ENCODE data around the gene RAB20. TPM values are rescaled to one million over a fixed set of nuclear protein-coding genes. Genes with fewer than 3 reads are reported as not detected.

The RAB20 gene
- total and polyA plus RNA-seq, 2 experiments from 2014 or later, result 2.7 to 6.4 TPM

DNA sequence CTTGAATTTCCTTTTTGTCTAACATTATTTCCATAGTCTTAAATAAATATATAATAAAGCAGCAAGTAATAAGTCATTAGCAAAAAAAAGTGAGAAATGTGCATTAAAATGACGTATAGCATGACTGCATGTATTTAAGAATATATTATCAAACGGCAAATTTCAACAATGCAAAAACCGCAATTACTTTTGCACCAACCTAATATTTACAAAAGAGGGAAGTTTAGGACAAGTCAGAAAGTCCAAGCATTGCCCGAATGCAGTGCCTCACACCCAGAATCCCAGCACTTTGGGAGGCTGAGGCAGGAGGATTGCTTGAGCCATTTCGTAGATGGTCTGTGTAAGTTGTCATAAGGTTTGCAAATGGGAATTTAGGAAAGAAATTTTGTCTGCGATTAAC is 43.6 kb upstream of the RAB20 start:
- Histone ChIP-seq H3K9me2 (ENCODE audit: insufficient read depth) (no peaks in the 10 kb centered on the region), H3K4me3 (no peak overlapping the region), H4K20me1 (ENCODE audit: insufficient read depth) (no peaks in the 10 kb centered on the region), H3K36me3 (ENCODE audit: low read depth) (no peaks in the 10 kb centered on the region), H3K4me2 (ENCODE audit: unreplicated experiment) (no peak overlapping the region), H3K79me2 (ENCODE audit: insufficient read depth) (no peaks in the 10 kb centered on the region), H3K9me3 (ENCODE audit: low read depth) (no peaks in the 10 kb centered on the region), H3K4me1 (ENCODE audit: insufficient read depth) (no peaks in the 10 kb centered on the region), H3F3A (ENCODE audit: insufficient read depth) (no peaks in the 10 kb centered on the region), H3K27me3 (replicated peaks; ENCODE audit: insufficient read depth) (no peaks in the 10 kb centered on the region), H3K9ac (no peak overlapping the region), H3K27ac (no peak overlapping the region), H2AFZ (no peak overlapping the region)
- no peak for TF ChIP-seq EZH2phosphoT487 (IDR thresholded peaks at IDR 0.05; ENCODE audit: insufficient read depth, low read depth)
- no peak for TF ChIP-seq EZH2 (IDR thresholded peaks at IDR 0.05; ENCODE audit: insufficient read depth, poor library complexity, severe bottlenecking)
- 77 to 79% methylated on average over 6 of the region's 6 CpGs for WGBS, 2 experiments (ENCODE audit: low coverage in 1 of 2, low lambda C conversion rate in 2 of 2, missing lambda C conversion rate in 2 of 2)
- no peak for DNase-seq
- in situ Hi-C loops (cut with MboI), result no loop called here

DNA sequence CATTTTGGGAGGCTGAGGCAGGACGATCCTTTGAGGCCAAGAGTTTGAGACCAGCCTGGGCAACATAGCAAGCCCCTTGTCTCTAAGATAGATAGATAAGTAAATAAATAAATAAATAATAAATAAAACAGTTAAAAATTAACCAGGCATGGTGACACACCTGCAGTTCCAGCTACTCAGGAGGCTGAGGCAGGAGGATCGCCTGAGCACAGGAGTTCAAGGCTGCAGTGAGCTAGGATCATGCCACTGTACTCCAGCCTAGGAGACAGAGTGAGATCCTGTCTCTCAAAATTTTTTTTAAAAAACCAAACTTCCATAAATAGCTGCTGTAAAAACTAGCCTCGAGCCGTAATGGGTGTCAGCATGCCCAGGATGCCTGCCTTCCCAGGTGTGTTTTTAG is 39.5 kb upstream of the RAB20 start:
- 67 to 73% methylated on average over 4 of the region's 4 CpGs for WGBS, 2 experiments (ENCODE audit: low coverage in 1 of 2, low lambda C conversion rate in 2 of 2, missing lambda C conversion rate in 2 of 2)
- Histone ChIP-seq H3F3A (ENCODE audit: insufficient read depth) (no peaks in the 10 kb centered on the region), H3K9me2 (ENCODE audit: insufficient read depth) (no peaks in the 10 kb centered on the region), H3K9ac (no peak overlapping the region), H2AFZ (no peak overlapping the region), H3K79me2 (ENCODE audit: insufficient read depth) (no peaks in the 10 kb centered on the region), H3K36me3 (ENCODE audit: low read depth) (no peaks in the 10 kb centered on the region), H3K27ac (no peak overlapping the region), H4K20me1 (ENCODE audit: insufficient read depth) (no peaks in the 10 kb centered on the region), H3K4me1 (ENCODE audit: insufficient read depth) (no peaks in the 10 kb centered on the region), H3K27me3 (replicated peaks; ENCODE audit: insufficient read depth) (no peaks in the 10 kb centered on the region), H3K9me3 (ENCODE audit: low read depth) (no peaks in the 10 kb centered on the region), H3K4me2 (ENCODE audit: unreplicated experiment) (no peak overlapping the region), H3K4me3 (no peak overlapping the region)
- TF ChIP-seq EZH2 (IDR thresholded peaks at IDR 0.05; ENCODE audit: insufficient read depth, poor library complexity, severe bottlenecking) (no peak), EZH2phosphoT487 (IDR thresholded peaks at IDR 0.05; ENCODE audit: insufficient read depth, low read depth) (no peak)
- in situ Hi-C loops (cut with MboI), result no loop called here
- DNase-seq, result no peak

DNA sequence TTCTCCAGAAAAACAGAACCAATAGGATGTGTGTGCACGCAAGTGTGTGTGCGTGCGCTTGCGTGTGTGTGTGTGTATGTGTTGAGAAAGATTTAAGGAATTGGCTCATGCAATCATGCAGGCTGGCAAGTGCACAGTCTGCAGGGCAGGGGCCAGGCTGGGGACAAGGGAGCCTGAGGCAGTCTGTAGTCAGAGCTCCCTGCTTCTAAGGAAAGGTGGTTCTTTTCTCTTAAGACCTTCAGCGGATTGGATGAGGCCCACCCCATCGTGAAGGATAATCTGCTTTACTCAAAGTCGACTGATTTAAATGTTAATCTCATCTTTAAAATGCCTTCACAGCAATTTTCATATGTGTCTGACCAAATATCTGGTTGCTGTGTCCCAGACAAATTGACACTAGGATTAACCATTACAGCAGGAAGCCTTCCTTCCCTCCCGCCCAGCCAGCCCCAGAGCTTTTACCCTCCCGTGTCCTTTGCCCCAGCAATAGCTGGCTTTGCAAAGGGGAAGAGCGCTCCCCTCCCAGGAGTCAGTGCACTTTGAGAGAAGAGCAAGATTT is 38.8 kb upstream of the RAB20 start:
- Histone ChIP-seq H3K9ac (no peak overlapping the region), H3K4me3 (no peak overlapping the region), H4K20me1 (ENCODE audit: insufficient read depth) (no peaks in the 10 kb centered on the region), H3K27ac (no peak overlapping the region), H3K4me2 (ENCODE audit: unreplicated experiment) (no peak overlapping the region), H3K9me2 (ENCODE audit: insufficient read depth) (no peaks in the 10 kb centered on the region), H3K27me3 (replicated peaks; ENCODE audit: insufficient read depth) (no peaks in the 10 kb centered on the region), H3K36me3 (ENCODE audit: low read depth) (no peaks in the 10 kb centered on the region), H3K79me2 (ENCODE audit: insufficient read depth) (no peaks in the 10 kb centered on the region), H3K9me3 (ENCODE audit: low read depth) (no peaks in the 10 kb centered on the region), H2AFZ (no peak overlapping the region), H3K4me1 (ENCODE audit: insufficient read depth) (no peaks in the 10 kb centered on the region), H3F3A (ENCODE audit: insufficient read depth) (no peaks in the 10 kb centered on the region)
- in situ Hi-C loops (cut with MboI), result no loop called here
- no peak for DNase-seq
- WGBS, 2 experiments (ENCODE audit: low coverage in 1 of 2, low lambda C conversion rate in 2 of 2, missing lambda C conversion rate in 2 of 2), result 79 to 88% methylated on average over 10 of the region's 10 CpGs
- TF ChIP-seq EZH2 (IDR thresholded peaks at IDR 0.05; ENCODE audit: insufficient read depth, poor library complexity, severe bottlenecking), result no peak
- TF ChIP-seq EZH2phosphoT487 (IDR thresholded peaks at IDR 0.05; ENCODE audit: insufficient read depth, low read depth), result no peak

- Histone ChIP-seq H3K9ac (no peak overlapping the region), H3K27me3 (replicated peaks; ENCODE audit: insufficient read depth) (no peaks in the 10 kb centered on the region), H4K20me1 (ENCODE audit: insufficient read depth) (no peaks in the 10 kb centered on the region), H2AFZ (no peak overlapping the region), H3K9me2 (ENCODE audit: insufficient read depth) (no peaks in the 10 kb centered on the region), H3K4me2 (ENCODE audit: unreplicated experiment) (no peak overlapping the region), H3F3A (ENCODE audit: insufficient read depth) (no peaks in the 10 kb centered on the region), H3K4me1 (ENCODE audit: insufficient read depth) (no peaks in the 10 kb centered on the region), H3K79me2 (ENCODE audit: insufficient read depth) (no peaks in the 10 kb centered on the region), H3K9me3 (ENCODE audit: low read depth) (no peaks in the 10 kb centered on the region), H3K36me3 (ENCODE audit: low read depth) (no peaks in the 10 kb centered on the region), H3K4me3 (no peak overlapping the region), H3K27ac (no peak overlapping the region)
- TF ChIP-seq EZH2phosphoT487 (IDR thresholded peaks at IDR 0.05; ENCODE audit: insufficient read depth, low read depth), result no peak
- no peak for TF ChIP-seq EZH2 (IDR thresholded peaks at IDR 0.05; ENCODE audit: insufficient read depth, poor library complexity, severe bottlenecking)
- no peak for DNase-seq
- 82 to 83% methylated on average over 16 of the region's 16 CpGs for WGBS, 2 experiments (ENCODE audit: low coverage in 1 of 2, low lambda C conversion rate in 2 of 2, missing lambda C conversion rate in 2 of 2)
- in situ Hi-C loops (cut with MboI), result no loop called here
Measured at GRCh38 chr13:110597041-110597689, 35.6 kb upstream of the RAB20 start.
